B cell (primary cell): ENCODE data around the gene SUB1. TPM values are rescaled to one million over a fixed set of nuclear protein-coding genes. Genes with fewer than 3 reads are reported as not detected.

Experiments used
- ATAC-seq: fragments of 200-7000 bp; cut with Tn5 transposase; one replicate; pipeline ENCODE4 v1.10.0; 2021; ENCODE audit warnings: low read depth, mild to moderate bottlenecking, moderate number of reproducible peaks, moderate library complexity
- CTCF ChIA-PET: fragments of 350-600 bp; sonication (Branson Sonifier 250); formaldehyde crosslinking; loops from one replicate; lab custom pipeline; 2021; ENCODE audit warnings: antibody characterized with exemption, inconsistent platforms; lab: Charles Lee
- POLR2A ChIA-PET: fragments of 350-600 bp; sonication (Branson Sonifier 250); formaldehyde crosslinking; loops from one replicate; lab custom pipeline; 2021; ENCODE audit warnings: antibody characterized with exemption; lab: Charles Lee
- DNase-seq: peaks from one replicate; pipeline ENCODE4 v3.0.0; 2013
- H2AFZ ChIP-seq: 2 replicates; pipeline ENCODE4 v1.6.1; 2012; ENCODE audit warnings: mild to moderate bottlenecking, low read depth, low read length; ENCODE audit not compliant: insufficient read depth, poor library complexity, severe bottlenecking
- H3K27ac ChIP-seq, 2 donors: 1 replicate in 1 of 2; 2 replicates in 1 of 2; pipeline ENCODE4 v1.5.1; 2012 to 2013; ENCODE audit warnings: low read length in 2 of 2, mild to moderate bottlenecking in 2 of 2, moderate library complexity in 1 of 2
- H3K27me3 ChIP-seq, 4 experiments: fragments of 200-600 bp in 1 of 4; sonication (generic) in 1 of 4; replicated peaks in 1 of 4; 1 replicate in 2 of 4; 2 replicates in 2 of 4; pipeline versions ENCODE4 v1.6.1 to v1.7.0; 2013 to 2016; ENCODE audit warnings: low read length in 3 of 4, mild to moderate bottlenecking in 2 of 4, mixed read lengths in 1 of 4, moderate library complexity in 1 of 4; ENCODE audit not compliant: insufficient read depth in 4 of 4, control insufficient read depth in 3 of 4; ENCODE audit errors: control extremely low read depth in 1 of 4
- H3K36me3 ChIP-seq, 2 experiments: replicated peaks in 1 of 2; 1 replicate in 1 of 2; 2 replicates in 1 of 2; pipeline versions ENCODE4 v1.6.1 to v1.7.1; 2013; ENCODE audit warnings: low read length in 1 of 2; ENCODE audit not compliant: insufficient read depth in 2 of 2, control insufficient read depth in 1 of 2; ENCODE audit errors: control extremely low read depth in 1 of 2, extremely low read depth in 1 of 2
- H3K4me1 ChIP-seq, 2 donors: fragments of 200-600 bp in 1 of 2; sonication (generic) in 1 of 2; 1 replicate in 1 of 2; 2 replicates in 1 of 2; pipeline versions ENCODE4 v1.5.1 to v1.6.1; 2013 to 2017; ENCODE audit warnings: low read length in 2 of 2; ENCODE audit not compliant: control insufficient read depth in 2 of 2, insufficient read depth in 2 of 2
- H3K4me2 ChIP-seq: replicated peaks from 2 replicates; pipeline ENCODE3; 2012; ENCODE audit warnings: mild to moderate bottlenecking, low read depth, low read length; ENCODE audit not compliant: poor library complexity, severe bottlenecking
- H3K4me3 ChIP-seq, 5 experiments: fragments of 200-600 bp in 1 of 5; sonication (generic) in 1 of 5; 1 replicate in 3 of 5; 2 replicates in 2 of 5; pipeline versions ENCODE4 v1.5.1 to v1.7.0; 2011 to 2016; ENCODE audit warnings: low read length in 4 of 5, mild to moderate bottlenecking in 4 of 5, low read depth in 2 of 5, control low read depth in 1 of 5, moderate library complexity in 1 of 5; ENCODE audit not compliant: insufficient read depth in 1 of 5; ENCODE audit errors: control extremely low read depth in 1 of 5, extremely low read depth in 1 of 5
- H3K79me2 ChIP-seq: fragments of 200-600 bp; sonication (generic); one replicate; pipeline ENCODE4 v1.6.0; 2016; ENCODE audit warnings: low read length; ENCODE audit not compliant: control insufficient read depth, insufficient read depth
- H3K9ac ChIP-seq: fragments of 200-600 bp; sonication (generic); 2 replicates; pipeline ENCODE4 v1.6.1; 2017; ENCODE audit warnings: mild to moderate bottlenecking, low read length, moderate library complexity
- H3K9me3 ChIP-seq, 3 donors: one replicate each; pipeline versions ENCODE4 v1.6.1 to v1.7.1; 2013; ENCODE audit warnings: low read length in 2 of 3; ENCODE audit not compliant: control insufficient read depth in 2 of 3, insufficient read depth in 1 of 3; ENCODE audit errors: control extremely low read depth in 1 of 3
- H4K20me1 ChIP-seq: 2 replicates; pipeline ENCODE4 v1.6.0; 2012; ENCODE audit warnings: mild to moderate bottlenecking, low read length; ENCODE audit not compliant: insufficient read depth, control insufficient read depth, poor library complexity, severe bottlenecking
- H3K27ac Mint-ChIP-seq: one replicate; pipeline ENCODE4 v1.8.0; 2021; ENCODE audit warnings: mixed read lengths
- H3K27me3 Mint-ChIP-seq: one replicate; pipeline ENCODE4 v1.8.0; 2021; ENCODE audit warnings: mixed read lengths
- H3K4me1 Mint-ChIP-seq: one replicate; pipeline ENCODE4 v1.8.0; 2021; ENCODE audit warnings: mixed read lengths
- H3K4me3 Mint-ChIP-seq: one replicate; pipeline ENCODE4 v1.8.0; 2021; ENCODE audit warnings: mixed read lengths
- H3K9me3 Mint-ChIP-seq: one replicate; pipeline ENCODE4 v1.8.0; 2022; ENCODE audit warnings: mixed read lengths; ENCODE audit not compliant: insufficient read depth
- EZH2 ChIP-seq: IDR thresholded peaks from 2 replicates; pipeline ENCODE4 v1.6.1; 2012; ENCODE audit warnings: borderline replicate concordance, low read depth, mild to moderate bottlenecking, moderate library complexity, low read length; ENCODE audit not compliant: insufficient read depth, poor library complexity, severe bottlenecking
- WGBS: methylation state at CpG from one replicate; pipeline ENCODE4 v1.1.5; 2013; ENCODE audit warnings: missing lambda C conversion rate; ENCODE audit not compliant: insufficient coverage; 5-methylcytosine and 5-hydroxymethylcytosine counted together
- intact Hi-C: fragments of 100-400 bp; cut with micrococcal nuclease; formaldehyde crosslinking; loops from one replicate; pipeline ENCODE4 v1.10.0; 2022
- polyA plus RNA-seq: library from polyadenylated mRNA; depleted of rRNA; stranded (reverse); fragments of >200 nt; gene quantifications from 2 replicates; pipeline ENCODE4 v1.2.3, GENCODE V29; 2012
- total RNA-seq, 2 donors: library from RNA; stranded (reverse); fragments of 120-200 nt in 1 of 2; gene quantifications; 1 replicate in 1 of 2; 2 replicates in 1 of 2; pipeline versions ENCODE4 v1.2.3 to v1.2.4, GENCODE V29; 2013 to 2022
- TF ChIP-seq, protein P1 (sequence below): fragments of 200-600 bp; IDR thresholded peaks from one replicate; pipeline ENCODE4 v1.8.0; 2022; ENCODE audit warnings: antibody characterized with exemption, mild to moderate bottlenecking

SUB1 gene
- total and polyA plus RNA-seq, 2 donors (not counting 1 experiment from before 2014, with no cell fraction given): 55.4 to 117 TPM

DNA sequence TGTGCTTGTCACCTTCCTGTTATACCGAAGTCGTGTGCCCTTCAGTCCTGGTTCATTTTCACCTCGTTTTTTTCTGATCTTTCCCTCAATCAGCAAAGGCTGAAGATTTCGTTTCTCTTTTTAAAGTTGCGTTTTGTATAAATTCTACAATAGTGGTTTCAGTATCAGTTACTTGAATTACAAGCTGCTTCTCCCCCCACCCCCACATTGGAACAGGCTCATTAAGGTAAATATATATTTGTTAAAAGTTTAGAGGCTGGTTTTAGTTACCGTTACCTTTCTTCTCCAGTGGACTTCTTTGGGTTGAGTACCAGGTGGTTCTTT lies 881 bp downstream of the SUB1 start:
- Histone ChIP-seq H2AFZ (peak overlapping the region; percentile 65), H3K27me3 (no peaks in the 10 kb centered on the region), H3K4me1 (peaks cover 63 to 70% of the 10 kb centered on the region in 2 donors), H3K4me3 (peak overlapping the region; percentile 83 to 93 (median 86)), H4K20me1 (peaks cover 64% of the 10 kb centered on the region), H3K9me3 (peaks cover 0 to 4% (median 0%) of the 10 kb centered on the region in 3 donors), H3K4me2 (peak overlapping the region; percentile 88), H3K9ac (peak overlapping the region; percentile 99), H3K27ac (peak overlapping the region; percentile 96 to 99), H3K36me3 (peaks cover 0 to 21% of the 10 kb centered on the region in 2 experiments), H3K79me2 (peaks cover 49% of the 10 kb centered on the region)
- peak overlapping the region; percentile 96 for H3K4me3 Mint-ChIP-seq
- ChIA-PET POLR2A (interaction anchor here (0.6 kb wide), 1 partner anchor 13 kb away, joined by 6 read pairs; no protein-coding TSS in a partner anchor), CTCF (interaction anchor here (0.8 to 10.4 kb wide), 3 partner anchors 55 to 97 kb away, joined by 3 to 469 read pairs (median 3); no protein-coding TSS in a partner anchor)
- DNase-seq: no peak
- 0% methylated on average over 1 of the region's 6 CpGs for WGBS
- H3K9me3 Mint-ChIP-seq: no peaks in the 10 kb centered on the region
- intact Hi-C loops: loop anchor here (2.0 to 5.0 kb wide), 3 partner anchors 55 to 1054 kb away; partner anchors contain the start of genes C5orf22 and DROSHA
- TF ChIP-seq, protein P1, sequence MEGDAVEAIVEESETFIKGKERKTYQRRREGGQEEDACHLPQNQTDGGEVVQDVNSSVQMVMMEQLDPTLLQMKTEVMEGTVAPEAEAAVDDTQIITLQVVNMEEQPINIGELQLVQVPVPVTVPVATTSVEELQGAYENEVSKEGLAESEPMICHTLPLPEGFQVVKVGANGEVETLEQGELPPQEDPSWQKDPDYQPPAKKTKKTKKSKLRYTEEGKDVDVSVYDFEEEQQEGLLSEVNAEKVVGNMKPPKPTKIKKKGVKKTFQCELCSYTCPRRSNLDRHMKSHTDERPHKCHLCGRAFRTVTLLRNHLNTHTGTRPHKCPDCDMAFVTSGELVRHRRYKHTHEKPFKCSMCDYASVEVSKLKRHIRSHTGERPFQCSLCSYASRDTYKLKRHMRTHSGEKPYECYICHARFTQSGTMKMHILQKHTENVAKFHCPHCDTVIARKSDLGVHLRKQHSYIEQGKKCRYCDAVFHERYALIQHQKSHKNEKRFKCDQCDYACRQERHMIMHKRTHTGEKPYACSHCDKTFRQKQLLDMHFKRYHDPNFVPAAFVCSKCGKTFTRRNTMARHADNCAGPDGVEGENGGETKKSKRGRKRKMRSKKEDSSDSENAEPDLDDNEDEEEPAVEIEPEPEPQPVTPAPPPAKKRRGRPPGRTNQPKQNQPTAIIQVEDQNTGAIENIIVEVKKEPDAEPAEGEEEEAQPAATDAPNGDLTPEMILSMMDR: no peak
- no peak for TF ChIP-seq EZH2
- H3K27ac Mint-ChIP-seq: peak overlapping the region; percentile 97
- H3K27me3 Mint-ChIP-seq: no peaks in the 10 kb centered on the region
- ATAC-seq: no peak
- peaks cover 71% of the 10 kb centered on the region for H3K4me1 Mint-ChIP-seq

DNA sequence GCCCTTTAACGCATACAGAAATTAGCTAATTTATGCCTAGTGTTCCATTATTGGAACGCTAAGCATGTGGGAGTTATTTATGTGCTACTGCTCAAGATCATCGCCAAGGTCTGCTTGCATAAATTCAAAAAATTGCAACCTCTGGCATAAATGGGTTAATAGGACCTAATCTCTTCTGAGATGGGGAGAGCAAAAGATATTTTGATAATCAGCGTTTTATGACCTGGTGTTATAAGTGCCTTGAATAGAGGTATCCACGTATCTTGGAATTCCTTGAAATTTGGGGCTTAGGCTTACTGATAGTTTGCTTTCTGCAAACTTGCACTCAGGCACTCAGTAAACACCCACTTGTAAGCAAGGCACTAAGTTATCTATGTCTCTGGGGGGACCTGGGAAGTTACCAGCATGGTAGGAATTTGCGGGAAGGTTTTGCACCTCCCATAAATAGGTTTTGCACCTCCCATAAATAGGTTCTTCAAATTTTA lies 1.8 kb downstream of the SUB1 start:
- 95% methylated on average over 3 of the region's 6 CpGs for WGBS
- Mint-ChIP-seq H3K27me3 (no peaks in the 10 kb centered on the region), H3K4me1 (peaks cover 69% of the 10 kb centered on the region), H3K9me3 (no peaks in the 10 kb centered on the region), H3K27ac (peak overlapping the region; percentile 24), H3K4me3 (peak overlapping the region; percentile 96)
- TF ChIP-seq, protein P1: no peak
- TF ChIP-seq EZH2: no peak
- Histone ChIP-seq H4K20me1 (peaks cover 72% of the 10 kb centered on the region), H3K4me2 (peak overlapping the region; percentile 88), H3K4me3 (peak overlapping the region in 4 of 5 experiments; percentile 83 to 93 (median 85)), H3K27ac (no peak overlapping the region), H2AFZ (no peak overlapping the region), H3K79me2 (peaks cover 57% of the 10 kb centered on the region), H3K9ac (peak overlapping the region; percentile 99), H3K4me1 (peaks cover 57 to 63% of the 10 kb centered on the region in 2 donors), H3K27me3 (no peaks in the 10 kb centered on the region), H3K36me3 (peaks cover 0 to 30% of the 10 kb centered on the region in 2 experiments), H3K9me3 (peaks cover 0 to 4% (median 0%) of the 10 kb centered on the region in 3 donors)
- DNase-seq (no peak), ATAC-seq (no peak)
- intact Hi-C loops: loop anchor here (2.0 to 5.0 kb wide), 3 partner anchors 56 to 1055 kb away; partner anchors contain the start of genes C5orf22 and DROSHA
- ChIA-PET POLR2A (no interaction called here), CTCF (interaction anchor here (1.2 to 10.4 kb wide), 2 partner anchors 56 to 98 kb away, joined by 3 to 469 read pairs; no protein-coding TSS in a partner anchor)
